HG02852 (cell line): Measurements from ENCODE around the gene TEAD4.

Experiments used
- ATAC-seq: cut with Tn5 transposase; IDR thresholded peaks from one replicate; pipeline ENCODE4 v1.9.1; 2021; ENCODE audit warnings: mild to moderate bottlenecking, moderate library complexity; ENCODE audit not compliant: unreplicated experiment

Gene TEAD4

GRCh38 chr12:3076730-3077571 is 117.8 kb downstream of the TEAD4 start, which contains the start of gene TSPAN9:
TSS of gene TSPAN9 (plus strand) at chr12:3077379. CDS start at chr12:3201194, 123,815 bp downstream.
- peak; percentile 77 for ATAC-seq

DNA sequence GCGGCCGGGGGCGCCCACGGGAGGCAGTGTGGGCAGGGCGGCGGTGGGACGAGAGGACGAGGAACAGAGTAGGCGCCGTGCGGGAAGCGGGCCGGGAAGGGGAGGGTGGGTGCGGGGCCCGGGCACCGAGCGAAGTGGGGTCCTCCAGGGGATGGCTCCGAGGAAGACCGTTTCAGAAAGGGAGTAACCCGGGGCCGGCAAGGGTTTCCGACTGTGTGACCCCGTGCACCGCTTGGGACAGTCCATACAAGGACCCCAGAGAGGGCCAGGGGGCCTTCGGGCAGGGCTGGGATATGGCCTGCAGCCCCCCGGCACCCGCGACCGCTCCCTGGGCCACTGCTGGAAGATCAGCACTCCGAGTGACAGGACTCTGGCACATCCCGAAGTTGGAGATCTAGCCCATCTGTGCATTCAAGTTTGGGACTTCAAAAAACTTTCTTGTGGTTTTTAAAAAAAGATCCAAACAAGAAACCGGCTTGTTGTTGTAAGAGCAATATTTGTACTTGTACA is 118.4 kb downstream of the TEAD4 start:
- ATAC-seq, result no peak

- ATAC-seq, result no peak
These were observed 119.1 kb downstream of the TEAD4 start for GRCh38 chr12:3078086-3078820.

GRCh38 chr12:3081091-3081490 is 121.9 kb downstream of the TEAD4 start:
- ATAC-seq, result no peak

GRCh38 chr12:3081886-3082285 is 122.7 kb downstream of the TEAD4 start:
- no peak for ATAC-seq

GRCh38 chr12:3083241-3083920 is 124.2 kb downstream of the TEAD4 start:
- ATAC-seq, result no peak

DNA sequence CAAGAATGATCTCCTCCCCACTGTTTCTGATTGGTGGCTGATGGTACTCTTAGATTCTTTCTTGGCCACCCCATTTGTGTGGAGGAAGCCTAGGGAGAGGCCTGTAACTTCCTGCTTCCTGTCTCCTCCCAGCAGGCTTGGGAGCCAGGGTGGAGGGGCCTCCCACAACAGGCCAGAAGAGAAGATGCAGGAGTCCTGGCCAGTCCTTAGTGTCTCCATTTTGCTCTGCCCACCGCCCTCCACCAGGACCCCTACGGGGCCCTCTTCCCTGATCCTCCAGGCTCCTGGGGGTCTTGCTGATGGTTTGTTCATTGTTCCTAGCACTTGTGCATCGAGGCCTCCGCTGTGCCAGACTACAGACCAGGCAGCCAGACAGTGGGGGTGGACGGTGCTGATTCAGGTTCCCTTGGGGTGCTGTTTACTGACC is 124.7 kb downstream of the TEAD4 start:
- ATAC-seq, result no peak

- ATAC-seq, result no peak
These were observed 125.5 kb downstream of the TEAD4 start for GRCh38 chr12:3084742-3085141.

DNA sequence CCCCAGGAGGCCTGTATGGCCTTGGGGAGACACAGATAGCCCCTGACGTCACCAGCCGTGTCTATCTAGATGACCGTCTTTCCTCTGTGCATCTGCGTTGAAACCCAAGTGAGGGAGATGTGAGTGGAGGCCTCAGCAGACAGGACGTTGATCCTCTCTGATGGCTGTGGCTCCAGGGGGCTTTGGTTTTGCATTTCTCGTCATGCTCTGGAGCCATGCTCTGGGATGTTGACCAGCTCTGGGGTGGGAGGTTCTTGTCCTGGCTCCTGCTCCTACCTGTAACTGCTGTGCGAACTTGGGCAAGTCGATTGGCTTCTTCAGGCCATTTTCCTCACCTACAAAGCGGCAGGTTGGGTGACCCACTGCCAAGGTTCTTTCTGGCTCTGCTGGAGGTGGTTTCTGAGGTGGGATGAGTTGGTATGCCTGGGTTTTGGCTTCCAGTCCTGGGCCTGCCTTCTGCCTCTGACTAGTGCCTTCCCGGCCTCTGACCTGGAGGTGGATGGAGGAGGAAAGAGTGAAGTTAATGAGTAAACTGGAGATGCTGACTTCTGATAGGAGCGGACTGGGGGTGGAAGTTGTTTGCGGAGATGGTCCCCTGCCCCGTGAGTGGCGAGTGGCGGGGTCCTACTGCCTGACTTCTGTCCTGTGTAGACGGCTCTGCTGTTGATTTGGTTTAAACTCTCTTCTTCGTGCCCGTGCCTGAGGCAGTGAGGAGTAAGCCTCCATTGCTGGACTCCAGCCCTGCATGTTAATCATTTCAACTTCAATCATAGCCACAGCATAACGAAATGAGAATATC is 126.3 kb downstream of the TEAD4 start:
- ATAC-seq, result no peak

- no peak for ATAC-seq
These were observed 127.0 kb downstream of the TEAD4 start for GRCh38 chr12:3086211-3086610.

DNA sequence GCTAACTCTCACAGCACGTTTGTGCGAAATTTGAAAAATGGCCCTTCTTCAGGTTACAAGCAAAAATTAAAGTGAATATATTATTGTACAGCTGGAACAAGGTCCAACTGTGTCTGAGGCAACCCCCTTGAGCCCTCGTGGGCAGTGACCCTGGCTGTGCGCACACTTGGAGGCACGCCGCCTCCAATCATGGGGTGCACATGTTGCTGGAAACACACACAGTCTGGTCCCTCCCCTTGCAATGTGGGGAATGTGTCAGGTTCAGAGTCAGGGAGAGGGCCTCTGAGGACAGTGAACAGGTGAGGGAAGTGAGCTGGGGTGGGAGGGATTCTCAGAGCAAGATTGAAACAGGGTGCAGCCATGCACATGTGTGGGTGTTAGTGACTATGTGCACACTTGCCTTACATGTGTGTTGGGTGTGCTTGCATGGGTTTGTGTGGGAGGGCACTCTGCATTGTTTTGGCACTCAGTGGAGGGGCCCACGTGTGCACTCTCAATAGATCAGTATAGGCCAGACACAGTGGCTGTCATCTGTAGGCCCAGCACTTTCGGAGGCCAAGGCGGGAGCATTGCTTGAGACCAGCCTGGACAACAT is 127.6 kb downstream of the TEAD4 start:
- no peak for ATAC-seq

GRCh38 chr12:3087758-3088650 is 128.8 kb downstream of the TEAD4 start:
- ATAC-seq, result no peak

DNA sequence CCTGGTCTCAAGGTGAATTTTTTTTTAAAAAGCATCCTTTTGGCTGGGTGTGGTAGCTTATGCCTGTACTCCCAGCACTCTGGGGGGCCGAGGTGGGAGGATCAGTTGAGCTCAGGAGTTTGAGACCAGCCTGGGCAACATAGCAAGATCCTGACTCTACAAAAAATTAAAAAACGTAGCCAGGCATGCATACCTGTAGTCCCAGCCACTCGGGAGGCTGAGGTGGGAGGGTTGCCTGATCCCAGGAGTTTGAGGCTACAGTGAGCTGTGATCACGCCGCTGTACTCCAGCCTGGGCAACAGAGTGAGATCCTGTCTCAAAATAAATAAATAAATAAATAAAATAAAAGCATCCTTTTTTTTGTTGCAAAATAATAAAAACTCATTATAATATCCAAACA is 130.4 kb downstream of the TEAD4 start:
- no peak for ATAC-seq
